Upper lobe of right lung (tissue), 1 donor: ENCODE measurements around the gene USP34. TPM values are rescaled to one million over a fixed set of nuclear protein-coding genes. Genes with fewer than 3 reads are reported as not detected.

ENCODE experiments used
- ATAC-seq: fragments of 200-7000 bp; cut with Tn5 transposase; one replicate; pipeline ENCODE4 v1.9.1; 2020; ENCODE audit warnings: mild to moderate bottlenecking, moderate library complexity
- DNase-seq: peaks from one replicate; pipeline ENCODE4 v3.0.0-alpha.2; 2020
- H3K27ac ChIP-seq: fragments of 200-600 bp; one replicate; pipeline ENCODE4 v1.8.0; 2022
- H3K27me3 ChIP-seq: fragments of 200-600 bp; one replicate; pipeline ENCODE4 v1.8.0; 2022; ENCODE audit warnings: mild to moderate bottlenecking
- H3K36me3 ChIP-seq: fragments of 200-600 bp; one replicate; pipeline ENCODE4 v1.8.0; 2022
- H3K4me1 ChIP-seq: fragments of 200-600 bp; one replicate; pipeline ENCODE4 v1.8.0; 2022
- H3K4me3 ChIP-seq: fragments of 200-600 bp; one replicate; pipeline ENCODE4 v1.8.0; 2022; ENCODE audit warnings: mild to moderate bottlenecking
- H3K9me3 ChIP-seq: fragments of 200-600 bp; one replicate; pipeline ENCODE4 v1.8.0; 2022
- intact Hi-C: fragments of 100-400 bp; cut with DNase I; formaldehyde crosslinking; loops from one replicate; pipeline ENCODE4 v1.11.0; 2022
- total RNA-seq: library from RNA; stranded (reverse); fragmentation: NEBNext Ultra II Directional; extraction: Animal tissue kit (Norgen Biotek cat#: 25700); gene quantifications from one replicate; pipeline ENCODE4 v1.2.1, GENCODE V29; 2021
- TF ChIP-seq, protein P1 (sequence below): fragments of 200-600 bp; IDR thresholded peaks from one replicate; pipeline ENCODE4 v1.8.0; 2022; ENCODE audit warnings: antibody characterized with exemption
- donor health status: DM: no; HTN: yes; CAD: no; lungs with severe emphysema.

Gene USP34
- total RNA-seq, 1 donor from 2014 or later: 112 TPM

DNA sequence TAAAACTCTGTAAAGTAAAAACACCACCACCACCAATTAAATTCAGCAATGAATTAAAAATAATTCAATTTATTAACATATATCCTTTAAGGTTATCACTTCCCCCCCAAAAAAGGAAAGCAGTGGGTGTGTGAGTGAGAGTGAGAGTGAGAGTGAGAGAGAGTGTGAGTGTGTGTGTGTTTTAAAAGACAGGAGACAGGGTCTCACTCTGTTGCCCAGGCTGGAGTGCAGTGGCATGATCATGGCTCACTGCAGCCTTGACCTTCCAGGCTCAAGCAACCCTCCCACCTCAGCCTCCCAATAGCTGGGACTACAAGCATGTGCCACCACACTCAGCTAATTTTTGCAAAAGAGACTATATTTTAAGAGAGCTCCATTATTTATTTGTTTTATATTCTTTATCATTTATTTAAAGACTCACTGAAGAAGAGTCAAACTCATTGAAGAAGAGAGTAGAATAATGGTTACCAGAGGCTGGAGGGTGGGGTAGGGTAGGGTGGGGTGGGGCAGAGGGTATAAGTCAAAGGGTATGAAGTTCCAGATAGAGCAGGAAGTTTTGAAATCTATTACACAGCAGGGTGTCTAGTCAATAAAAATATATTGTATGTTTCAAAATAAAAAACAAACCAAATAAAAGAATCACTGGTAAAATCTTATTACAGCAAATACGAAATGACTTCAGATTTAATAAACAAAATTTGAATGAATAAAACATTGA lies 187.3 kb downstream of the USP34 start:
- H3K9me3 ChIP-seq: no peaks in the 10 kb centered on the region
- TF ChIP-seq, protein P1, sequence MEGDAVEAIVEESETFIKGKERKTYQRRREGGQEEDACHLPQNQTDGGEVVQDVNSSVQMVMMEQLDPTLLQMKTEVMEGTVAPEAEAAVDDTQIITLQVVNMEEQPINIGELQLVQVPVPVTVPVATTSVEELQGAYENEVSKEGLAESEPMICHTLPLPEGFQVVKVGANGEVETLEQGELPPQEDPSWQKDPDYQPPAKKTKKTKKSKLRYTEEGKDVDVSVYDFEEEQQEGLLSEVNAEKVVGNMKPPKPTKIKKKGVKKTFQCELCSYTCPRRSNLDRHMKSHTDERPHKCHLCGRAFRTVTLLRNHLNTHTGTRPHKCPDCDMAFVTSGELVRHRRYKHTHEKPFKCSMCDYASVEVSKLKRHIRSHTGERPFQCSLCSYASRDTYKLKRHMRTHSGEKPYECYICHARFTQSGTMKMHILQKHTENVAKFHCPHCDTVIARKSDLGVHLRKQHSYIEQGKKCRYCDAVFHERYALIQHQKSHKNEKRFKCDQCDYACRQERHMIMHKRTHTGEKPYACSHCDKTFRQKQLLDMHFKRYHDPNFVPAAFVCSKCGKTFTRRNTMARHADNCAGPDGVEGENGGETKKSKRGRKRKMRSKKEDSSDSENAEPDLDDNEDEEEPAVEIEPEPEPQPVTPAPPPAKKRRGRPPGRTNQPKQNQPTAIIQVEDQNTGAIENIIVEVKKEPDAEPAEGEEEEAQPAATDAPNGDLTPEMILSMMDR: no peak
- no peak overlapping the region for H3K4me3 ChIP-seq
- peaks cover 63% of the 10 kb centered on the region for H3K36me3 ChIP-seq
- no peaks in the 10 kb centered on the region for H3K4me1 ChIP-seq
- DNase-seq: no peak
- no peak overlapping the region for H3K27ac ChIP-seq
- no peak for ATAC-seq
- intact Hi-C loops: no loop called here
- no peaks in the 10 kb centered on the region for H3K27me3 ChIP-seq

DNA sequence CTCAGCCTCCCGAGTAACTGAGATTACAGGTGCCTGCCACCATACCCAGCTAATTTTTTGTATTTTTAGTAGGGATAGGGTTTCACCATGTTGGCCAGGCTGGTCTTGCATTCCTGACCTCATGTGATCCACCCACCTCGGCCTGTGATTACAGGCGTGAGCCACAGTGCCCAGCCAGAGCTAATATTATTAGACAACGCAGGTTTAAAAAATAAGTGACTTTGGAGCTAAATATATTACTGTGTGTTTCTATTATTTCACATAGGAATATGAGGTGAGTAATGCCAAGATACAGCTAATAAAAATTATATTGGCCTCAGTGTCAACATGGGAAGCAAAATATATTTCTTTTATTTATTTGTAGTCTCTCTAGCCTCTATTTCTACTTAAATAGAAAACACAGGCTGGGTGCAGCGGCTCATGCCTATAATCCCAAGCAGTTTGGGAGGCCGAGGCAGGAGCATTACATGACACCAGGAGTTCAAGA lies 188.7 kb downstream of the USP34 start:
- H3K27ac ChIP-seq: no peak overlapping the region
- H3K4me3 ChIP-seq: no peak overlapping the region
- TF ChIP-seq, protein P1: no peak
- no peaks in the 10 kb centered on the region for H3K27me3 ChIP-seq
- DNase-seq (no peak), ATAC-seq (no peak)
- intact Hi-C loops: no loop called here
- H3K9me3 ChIP-seq: no peaks in the 10 kb centered on the region
- H3K36me3 ChIP-seq: peaks cover 65% of the 10 kb centered on the region
- H3K4me1 ChIP-seq: no peaks in the 10 kb centered on the region

DNA sequence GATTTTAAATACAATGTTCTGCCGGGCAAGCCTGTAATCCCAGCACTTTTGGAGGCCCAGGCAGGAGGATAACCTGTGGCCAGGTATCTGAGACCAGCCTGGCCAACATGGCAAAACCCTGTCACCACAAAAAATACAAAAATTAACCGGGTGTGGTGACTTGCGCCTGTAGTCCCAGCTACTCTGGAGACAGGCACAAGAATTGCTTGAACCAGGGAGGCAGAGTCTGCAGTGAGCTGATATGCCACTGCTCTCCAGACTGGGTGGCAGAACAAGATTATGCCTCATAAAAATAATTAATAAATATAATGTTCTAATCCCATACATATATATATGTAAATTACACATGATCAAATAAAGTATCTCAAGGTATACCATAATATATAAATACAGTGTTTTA lies 189.6 kb downstream of the USP34 start:
- no peak for DNase-seq
- TF ChIP-seq, protein P1: no peak
- Histone ChIP-seq H3K9me3 (no peaks in the 10 kb centered on the region), H3K27me3 (no peaks in the 10 kb centered on the region), H3K4me3 (no peak overlapping the region), H3K36me3 (peaks cover 66% of the 10 kb centered on the region), H3K27ac (no peak overlapping the region), H3K4me1 (no peaks in the 10 kb centered on the region)
- no peak for ATAC-seq
- intact Hi-C loops: no loop called here

DNA sequence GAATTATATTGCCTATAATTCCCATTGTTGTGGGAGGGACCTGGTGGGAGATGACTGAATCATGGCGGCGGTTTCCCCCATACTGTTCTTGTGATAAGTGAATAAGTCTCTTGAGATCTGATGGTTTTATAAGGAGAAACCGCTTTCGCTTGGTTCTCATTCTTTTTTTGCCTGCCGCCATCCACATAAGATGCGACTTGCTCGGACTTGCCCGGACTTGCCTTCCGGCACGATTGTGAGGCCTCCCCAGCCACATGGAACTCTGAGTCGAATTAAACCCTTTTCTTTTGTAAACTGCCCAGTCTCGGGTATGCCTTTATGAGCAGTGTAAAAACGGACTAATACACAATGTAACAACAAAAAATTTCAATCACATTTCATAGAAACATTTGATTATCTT lies 193.1 kb downstream of the USP34 start:
- no peak for DNase-seq
- Histone ChIP-seq H3K9me3 (no peaks in the 10 kb centered on the region), H3K4me1 (no peaks in the 10 kb centered on the region), H3K27me3 (no peaks in the 10 kb centered on the region), H3K4me3 (no peak overlapping the region), H3K27ac (no peak overlapping the region), H3K36me3 (peaks cover 57% of the 10 kb centered on the region)
- intact Hi-C loops: no loop called here
- ATAC-seq: no peak
- TF ChIP-seq, protein P1: no peak

DNA sequence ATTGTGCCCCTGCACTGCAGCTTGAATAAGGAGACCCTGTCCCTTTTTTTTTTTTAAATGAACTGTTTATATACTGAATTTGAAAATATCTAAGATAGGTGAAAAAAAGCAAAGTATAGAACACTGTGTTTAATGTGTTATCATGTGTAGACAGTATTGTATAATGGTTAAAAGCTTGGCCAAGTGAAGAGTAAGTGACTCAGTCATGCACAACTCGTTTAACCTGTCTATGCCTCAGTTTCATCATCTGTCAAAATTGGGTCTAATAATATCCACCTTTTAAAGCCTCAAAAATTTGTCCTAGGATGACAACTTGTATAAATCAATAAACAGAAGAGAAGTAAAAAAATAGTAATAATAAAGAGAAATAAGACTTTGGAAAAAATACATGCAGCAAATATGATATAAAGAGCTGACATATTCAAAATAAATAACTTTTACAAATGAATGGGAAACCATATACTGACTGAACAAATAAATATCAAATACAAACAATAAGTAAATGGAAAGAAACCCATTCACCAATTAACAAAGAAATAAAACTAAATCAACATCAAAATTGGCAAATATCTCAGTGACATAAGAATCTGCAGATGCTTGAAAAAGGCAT lies 195.2 kb downstream of the USP34 start:
- no peak for ATAC-seq
- TF ChIP-seq, protein P1: no peak
- no peaks in the 10 kb centered on the region for H3K9me3 ChIP-seq
- H3K4me1 ChIP-seq: no peaks in the 10 kb centered on the region
- peaks cover 44% of the 10 kb centered on the region for H3K36me3 ChIP-seq
- intact Hi-C loops: no loop called here
- no peak for DNase-seq
- no peaks in the 10 kb centered on the region for H3K27me3 ChIP-seq
- H3K4me3 ChIP-seq: no peak overlapping the region
- no peak overlapping the region for H3K27ac ChIP-seq
